B cell (primary cell): ENCODE data around the gene LSP1.

Source experiments
- CTCF ChIP-seq: fragments of 200-600 bp; IDR thresholded peaks from one replicate; pipeline ENCODE4 v1.8.0; 2022; ENCODE audit warnings: antibody characterized with exemption, mild to moderate bottlenecking
- EZH2 ChIP-seq: IDR thresholded peaks from 2 replicates; pipeline ENCODE4 v1.6.1; 2012; ENCODE audit warnings: borderline replicate concordance, low read depth, mild to moderate bottlenecking, moderate library complexity, low read length; ENCODE audit not compliant: insufficient read depth, poor library complexity, severe bottlenecking

GRCh38 chr11:1828542-1828941, 24.3 kb upstream of the LSP1 start:
- TF ChIP-seq CTCF, result no peak
- TF ChIP-seq EZH2, result no peak
